Erythroblast (primary cell): ENCODE data around the gene PLAGL2.

Experiments
- GATA1 ChIP-seq: IDR thresholded peaks from 2 replicates; pipeline ENCODE4 v1.6.1; 2011; ENCODE audit warnings: low read depth, mild to moderate bottlenecking, control low read depth, low read length, moderate library complexity
- POLR2A ChIP-seq: IDR thresholded peaks from 2 replicates; pipeline ENCODE4 v1.6.1; 2011; ENCODE audit warnings: mild to moderate bottlenecking, low read length

GRCh38 chr20:32235331-32236047 lies 27.9 kb upstream of the PLAGL2 start:
- TF ChIP-seq POLR2A: no peak
- TF ChIP-seq GATA1: no peak
